WTC11 (cell line): Measurements from ENCODE around the gene PRKAR2A. TPM values are rescaled to one million over a fixed set of nuclear protein-coding genes. Genes with fewer than 3 reads are reported as not detected.
A peak's percentile ranks its signal among the peaks of the same experiment; 100 is the strongest.

Experiments used
- ATAC-seq: fragments of 200-7000 bp; cut with Tn5 transposase; 2 replicates; pipeline ENCODE4 v1.10.0; 2021; ENCODE audit warnings: mild to moderate bottlenecking, moderate library complexity
- CTCF ChIA-PET: fragments of 300-600 bp; sonication (Branson Sonifier 250); formaldehyde crosslinking; loops from one replicate; lab custom pipeline; 2021; ENCODE audit warnings: antibody characterized with exemption; lab: Charles Lee
- POLR2A ChIA-PET: fragments of 350-600 bp; sonication (Branson Sonifier 250); formaldehyde crosslinking; loops from one replicate; lab custom pipeline; 2021; ENCODE audit warnings: antibody characterized with exemption; lab: Charles Lee
- DNase-seq: peaks from one replicate; pipeline ENCODE4 v3.0.0; 2021; ENCODE audit warnings: low spot score
- H3K27ac Mint-ChIP-seq: 2 replicates; pipeline ENCODE4 v1.8.0; 2021; ENCODE audit warnings: mixed read lengths
- H3K27me3 Mint-ChIP-seq: 2 replicates; pipeline ENCODE4 v1.8.0; 2021; ENCODE audit warnings: low read depth, mild to moderate bottlenecking, moderate library complexity, mixed read lengths
- H3K36me3 Mint-ChIP-seq: 2 replicates; pipeline ENCODE4 v1.8.0; 2021; ENCODE audit warnings: mixed read lengths
- H3K4me1 Mint-ChIP-seq: 2 replicates; pipeline ENCODE4 v1.8.0; 2022; ENCODE audit warnings: mixed read lengths
- H3K4me3 Mint-ChIP-seq: 2 replicates; pipeline ENCODE4 v1.8.0; 2021; ENCODE audit warnings: mild to moderate bottlenecking, moderate library complexity, mixed read lengths
- H3K9me3 Mint-ChIP-seq: 2 replicates; pipeline ENCODE4 v1.8.0; 2021; ENCODE audit warnings: mixed read lengths
- CBFB ChIP-seq: sonication (generic); formaldehyde crosslinking; IDR thresholded peaks from 2 replicates; pipeline ENCODE4 v1.8.1; 2022; ENCODE audit warnings: mild to moderate bottlenecking, low read depth, missing genetic modification reagents
- CDX4 ChIP-seq: fragments of 250-450 bp; sonication (Bioruptor Pico); IDR thresholded peaks from 2 replicates; pipeline ENCODE4 v1.9.0; 2021; ENCODE audit warnings: moderate library complexity, mild to moderate bottlenecking, inconsistent platforms, borderline replicate concordance
- E2F5 ChIP-seq: sonication (generic); formaldehyde crosslinking; IDR thresholded peaks from 2 replicates; pipeline ENCODE4 v1.8.1; 2022; ENCODE audit warnings: mild to moderate bottlenecking, moderate library complexity, missing genetic modification reagents
- ERG ChIP-seq: fragments of 250-450 bp; sonication (Bioruptor Pico); IDR thresholded peaks from 2 replicates; pipeline ENCODE4 v1.8.0; 2021; ENCODE audit warnings: mild to moderate bottlenecking
- FOXK1 ChIP-seq: sonication (generic); formaldehyde crosslinking; IDR thresholded peaks from 2 replicates; pipeline ENCODE4 v1.8.0; 2022; ENCODE audit warnings: mild to moderate bottlenecking, moderate library complexity, missing genetic modification reagents
- FOXP1 ChIP-seq: sonication (generic); formaldehyde crosslinking; IDR thresholded peaks from 2 replicates; pipeline ENCODE4 v1.8.0; 2022; ENCODE audit warnings: missing genetic modification reagents, mild to moderate bottlenecking, moderate library complexity, borderline replicate concordance
- IRF2 ChIP-seq: sonication (generic); formaldehyde crosslinking; IDR thresholded peaks from 2 replicates; pipeline ENCODE4 v1.8.0; 2022; ENCODE audit warnings: low read depth, missing genetic modification reagents, borderline replicate concordance
- NFE2L1 ChIP-seq: sonication (generic); formaldehyde crosslinking; IDR thresholded peaks from 2 replicates; pipeline ENCODE4 v1.8.1; 2023; ENCODE audit warnings: missing genetic modification reagents
- NFYB ChIP-seq: sonication (generic); formaldehyde crosslinking; conservative IDR thresholded peaks from 2 replicates; pipeline ENCODE4 v1.8.0; 2022; ENCODE audit warnings: low read depth, missing genetic modification reagents
- PRRX2 ChIP-seq: fragments of 250-450 bp; sonication (Bioruptor Pico); IDR thresholded peaks from 2 replicates; pipeline ENCODE4 v1.8.0; 2021; ENCODE audit warnings: mild to moderate bottlenecking
- SMAD3 ChIP-seq: sonication (generic); formaldehyde crosslinking; IDR thresholded peaks from 2 replicates; pipeline ENCODE4 v1.8.0; 2022; ENCODE audit warnings: missing genetic modification reagents, mild to moderate bottlenecking, borderline replicate concordance
- STAT6 ChIP-seq: sonication (generic); formaldehyde crosslinking; conservative IDR thresholded peaks from 2 replicates; pipeline ENCODE4 v1.8.1; 2023; ENCODE audit warnings: mild to moderate bottlenecking, low read depth, missing genetic modification reagents, moderate library complexity
- TEAD4 ChIP-seq: sonication (generic); formaldehyde crosslinking; IDR thresholded peaks from 2 replicates; pipeline ENCODE4 v1.8.0; 2022; ENCODE audit warnings: mild to moderate bottlenecking, missing genetic modification reagents
- ZNF219 ChIP-seq: sonication (generic); formaldehyde crosslinking; IDR thresholded peaks from 2 replicates; pipeline ENCODE4 v1.8.0; 2023; ENCODE audit warnings: missing genetic modification reagents, mild to moderate bottlenecking, borderline replicate concordance
- ZNF416 ChIP-seq: fragments of 250-450 bp; sonication (Bioruptor Pico); IDR thresholded peaks from 2 replicates; pipeline ENCODE4 v1.9.0; 2021; ENCODE audit warnings: mild to moderate bottlenecking, inconsistent platforms
- total RNA-seq: library from RNA; stranded (reverse); gene quantifications from 3 replicates; pipeline ENCODE4 v1.2.3, GENCODE V29; 2021
- TF ChIP-seq, protein P1 (sequence below): sonication (generic); formaldehyde crosslinking; IDR thresholded peaks from 2 replicates; pipeline ENCODE4 v1.8.0; 2022; ENCODE audit warnings: mild to moderate bottlenecking, missing genetic modification reagents
- TF ChIP-seq, protein P2 (sequence below): sonication (generic); formaldehyde crosslinking; IDR thresholded peaks from 2 replicates; pipeline ENCODE4 v1.8.0; 2022; ENCODE audit warnings: mild to moderate bottlenecking, missing genetic modification reagents
- TF ChIP-seq, protein P3 (sequence below): sonication (generic); formaldehyde crosslinking; IDR thresholded peaks from 2 replicates; pipeline ENCODE4 v1.8.0; 2023; ENCODE audit warnings: missing genetic modification reagents, mild to moderate bottlenecking, borderline replicate concordance

PRKAR2A gene
- total RNA-seq, 1 experiment from 2014 or later = 57.2 TPM

DNA sequence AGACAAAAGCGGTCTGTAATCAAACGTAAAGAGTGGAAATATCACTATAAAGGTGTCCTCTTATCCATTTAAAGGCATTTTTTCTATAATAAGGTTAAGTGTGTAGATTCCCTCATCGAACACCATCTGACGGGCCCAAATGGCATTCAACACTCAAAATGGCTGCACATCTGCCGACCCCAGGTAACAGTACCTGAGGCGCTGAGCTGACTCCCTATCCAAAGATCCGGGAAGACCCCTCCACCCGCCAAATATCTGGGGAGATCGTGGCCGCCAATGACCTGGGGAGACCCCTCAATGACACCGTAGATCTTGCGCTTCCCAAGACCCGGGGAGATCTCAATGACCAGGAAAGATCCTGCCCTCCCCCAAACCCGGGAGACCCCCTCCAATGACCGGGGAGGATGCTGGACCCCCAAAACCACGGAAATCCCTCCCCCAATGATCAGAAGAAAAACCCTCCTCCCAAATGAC, 131.1 kb downstream of the PRKAR2A start:
- Mint-ChIP-seq H3K27ac (peak overlapping the region; percentile 99), H3K36me3 (peaks cover 41% of the 10 kb centered on the region), H3K27me3 (peaks cover 14% of the 10 kb centered on the region), H3K4me3 (peak overlapping the region; percentile 98), H3K4me1 (peaks cover 33% of the 10 kb centered on the region), H3K9me3 (no peaks in the 10 kb centered on the region)
- POLR2A ChIA-PET = interaction anchor here (0.6 to 1.7 kb wide), 14 partner anchors 14 to 305 kb away, joined by 3 to 25 read pairs (median 4); partner anchors contain the start of genes CELSR3, NCKIPSD, NDUFAF3 and WDR6
- CTCF ChIA-PET = interaction anchor here (0.6 to 1.8 kb wide), 16 partner anchors 9 to 305 kb away, joined by 3 to 13 read pairs (median 4); partner anchors contain the start of genes ARIH2, NCKIPSD, NDUFAF3 and SLC26A6
- peak; percentile 29 for DNase-seq
- ATAC-seq = peak; percentile 8
- TF ChIP-seq PRRX2 (CRISPR knock-in tag) (no peak), CDX4 (CRISPR knock-in tag) (no peak), NFYB (CRISPR knock-in tag) (no peak), SMAD3 (0 out of 2 replicates have a peak, but pooled peaks have one; percentile 49)
- TF ChIP-seq, all 79 proteins: peak for 1

DNA sequence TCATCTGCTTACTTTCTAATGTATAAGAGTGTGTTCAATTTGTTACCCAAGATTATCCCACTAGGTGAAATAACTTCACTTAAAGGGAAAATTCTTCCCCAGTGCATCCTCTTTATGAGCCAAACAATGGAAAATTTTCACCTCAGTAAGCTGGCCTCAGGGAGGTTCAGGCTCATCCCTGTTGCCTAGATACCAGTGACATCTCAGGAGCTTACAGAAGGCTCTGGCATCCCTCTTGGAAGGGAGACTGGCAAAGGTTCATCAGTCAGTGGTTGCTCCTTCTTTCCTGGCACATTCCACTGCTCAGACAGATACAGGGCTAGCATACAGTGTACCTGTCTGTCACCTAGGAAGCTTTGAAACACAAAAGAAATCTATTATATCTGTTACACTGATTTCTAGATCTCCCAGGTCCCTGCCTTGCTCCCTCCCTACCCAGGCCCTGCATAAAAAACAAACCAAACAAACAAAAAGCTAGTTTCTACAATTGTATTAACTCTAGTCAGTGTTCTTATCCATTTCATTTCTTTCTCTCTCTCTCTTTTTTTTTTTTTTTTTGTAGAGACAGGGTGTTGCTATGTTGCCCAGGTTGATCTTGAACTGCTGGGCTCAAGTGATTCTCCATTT, 132.4 kb downstream of the PRKAR2A start:
- DNase-seq (no peak), ATAC-seq (no peak)
- peaks cover 40% of the 10 kb centered on the region for H3K4me1 Mint-ChIP-seq
- ChIA-PET CTCF (interaction anchor here (1.4 to 1.7 kb wide), 2 partner anchors 25 to 292 kb away, joined by 4 to 9 read pairs; partner anchors contain the start of gene WDR6), POLR2A (interaction anchor here (0.6 kb wide), 1 partner anchor 31 kb away, joined by 3 read pairs; no protein-coding TSS in a partner anchor)
- peak overlapping the region; percentile 98 for H3K4me3 Mint-ChIP-seq
- peak overlapping the region; percentile 83 for H3K27ac Mint-ChIP-seq
- H3K36me3 Mint-ChIP-seq = peaks cover 54% of the 10 kb centered on the region
- no peak for TF ChIP-seq STAT6
- no peak for TF ChIP-seq IRF2 (CRISPR knock-in tag)
- no peak for TF ChIP-seq NFE2L1
- TF ChIP-seq, protein P1, sequence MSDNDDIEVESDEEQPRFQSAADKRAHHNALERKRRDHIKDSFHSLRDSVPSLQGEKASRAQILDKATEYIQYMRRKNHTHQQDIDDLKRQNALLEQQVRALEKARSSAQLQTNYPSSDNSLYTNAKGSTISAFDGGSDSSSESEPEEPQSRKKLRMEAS (CRISPR knock-in tag) = no peak
- no peak for TF ChIP-seq TEAD4
- TF ChIP-seq ZNF219 (CRISPR knock-in tag) = no peak
- TF ChIP-seq FOXP1 = no peak
- TF ChIP-seq CBFB = no peak
- TF ChIP-seq ZNF416 (CRISPR knock-in tag) = no peak
- TF ChIP-seq FOXK1 (CRISPR knock-in tag) = no peak
- TF ChIP-seq, protein P2, sequence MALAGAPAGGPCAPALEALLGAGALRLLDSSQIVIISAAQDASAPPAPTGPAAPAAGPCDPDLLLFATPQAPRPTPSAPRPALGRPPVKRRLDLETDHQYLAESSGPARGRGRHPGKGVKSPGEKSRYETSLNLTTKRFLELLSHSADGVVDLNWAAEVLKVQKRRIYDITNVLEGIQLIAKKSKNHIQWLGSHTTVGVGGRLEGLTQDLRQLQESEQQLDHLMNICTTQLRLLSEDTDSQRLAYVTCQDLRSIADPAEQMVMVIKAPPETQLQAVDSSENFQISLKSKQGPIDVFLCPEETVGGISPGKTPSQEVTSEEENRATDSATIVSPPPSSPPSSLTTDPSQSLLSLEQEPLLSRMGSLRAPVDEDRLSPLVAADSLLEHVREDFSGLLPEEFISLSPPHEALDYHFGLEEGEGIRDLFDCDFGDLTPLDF (CRISPR knock-in tag) = no peak
- H3K27me3 Mint-ChIP-seq = peaks cover 14% of the 10 kb centered on the region
- no peaks in the 10 kb centered on the region for H3K9me3 Mint-ChIP-seq

DNA sequence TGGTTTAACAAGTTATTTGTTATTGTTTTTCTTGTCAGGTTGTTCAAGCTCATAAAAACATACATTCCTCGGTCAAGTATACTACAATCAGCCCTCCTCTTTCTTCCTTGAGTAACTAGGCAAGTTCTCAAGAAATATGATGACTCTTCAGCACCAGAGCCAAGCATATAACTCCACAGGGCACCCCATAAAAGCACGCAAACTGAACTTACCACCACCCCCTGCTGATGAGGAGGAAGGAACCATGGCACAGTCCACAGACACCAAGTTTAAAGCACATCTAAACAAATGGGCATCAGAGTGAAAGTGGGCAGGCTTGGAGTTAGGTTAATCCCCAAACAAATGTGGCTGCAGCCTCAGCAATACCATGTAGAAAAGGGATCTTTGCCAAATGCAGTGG, 135.9 kb downstream of the PRKAR2A start:
- ATAC-seq = no peak
- Mint-ChIP-seq H3K4me1 (peaks cover 56% of the 10 kb centered on the region), H3K27ac (peak overlapping the region; percentile 89), H3K9me3 (no peaks in the 10 kb centered on the region), H3K36me3 (peaks cover 76% of the 10 kb centered on the region), H3K27me3 (no peaks in the 10 kb centered on the region), H3K4me3 (no peak overlapping the region)
- CTCF ChIA-PET = interaction anchor here (2.1 kb wide), 1 partner anchor 25 kb away, joined by 5 read pairs; no protein-coding TSS in a partner anchor
- DNase-seq = no peak
- POLR2A ChIA-PET = no interaction called here
- TF ChIP-seq, protein P3, sequence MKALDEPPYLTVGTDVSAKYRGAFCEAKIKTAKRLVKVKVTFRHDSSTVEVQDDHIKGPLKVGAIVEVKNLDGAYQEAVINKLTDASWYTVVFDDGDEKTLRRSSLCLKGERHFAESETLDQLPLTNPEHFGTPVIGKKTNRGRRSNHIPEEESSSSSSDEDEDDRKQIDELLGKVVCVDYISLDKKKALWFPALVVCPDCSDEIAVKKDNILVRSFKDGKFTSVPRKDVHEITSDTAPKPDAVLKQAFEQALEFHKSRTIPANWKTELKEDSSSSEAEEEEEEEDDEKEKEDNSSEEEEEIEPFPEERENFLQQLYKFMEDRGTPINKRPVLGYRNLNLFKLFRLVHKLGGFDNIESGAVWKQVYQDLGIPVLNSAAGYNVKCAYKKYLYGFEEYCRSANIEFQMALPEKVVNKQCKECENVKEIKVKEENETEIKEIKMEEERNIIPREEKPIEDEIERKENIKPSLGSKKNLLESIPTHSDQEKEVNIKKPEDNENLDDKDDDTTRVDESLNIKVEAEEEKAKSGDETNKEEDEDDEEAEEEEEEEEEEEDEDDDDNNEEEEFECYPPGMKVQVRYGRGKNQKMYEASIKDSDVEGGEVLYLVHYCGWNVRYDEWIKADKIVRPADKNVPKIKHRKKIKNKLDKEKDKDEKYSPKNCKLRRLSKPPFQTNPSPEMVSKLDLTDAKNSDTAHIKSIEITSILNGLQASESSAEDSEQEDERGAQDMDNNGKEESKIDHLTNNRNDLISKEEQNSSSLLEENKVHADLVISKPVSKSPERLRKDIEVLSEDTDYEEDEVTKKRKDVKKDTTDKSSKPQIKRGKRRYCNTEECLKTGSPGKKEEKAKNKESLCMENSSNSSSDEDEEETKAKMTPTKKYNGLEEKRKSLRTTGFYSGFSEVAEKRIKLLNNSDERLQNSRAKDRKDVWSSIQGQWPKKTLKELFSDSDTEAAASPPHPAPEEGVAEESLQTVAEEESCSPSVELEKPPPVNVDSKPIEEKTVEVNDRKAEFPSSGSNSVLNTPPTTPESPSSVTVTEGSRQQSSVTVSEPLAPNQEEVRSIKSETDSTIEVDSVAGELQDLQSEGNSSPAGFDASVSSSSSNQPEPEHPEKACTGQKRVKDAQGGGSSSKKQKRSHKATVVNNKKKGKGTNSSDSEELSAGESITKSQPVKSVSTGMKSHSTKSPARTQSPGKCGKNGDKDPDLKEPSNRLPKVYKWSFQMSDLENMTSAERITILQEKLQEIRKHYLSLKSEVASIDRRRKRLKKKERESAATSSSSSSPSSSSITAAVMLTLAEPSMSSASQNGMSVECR (CRISPR knock-in tag) = no peak
- TF ChIP-seq, protein P2 (CRISPR knock-in tag) = no peak
- TF ChIP-seq ERG (CRISPR knock-in tag) (no peak), E2F5 (CRISPR knock-in tag) (no peak)
